ENCODE data around the gene ZNF175. TPM values are rescaled to one million over a fixed set of nuclear protein-coding genes. Genes with fewer than 3 reads are reported as not detected.

Gene ZNF175
- total RNA-seq, 1 experiment from 2014 or later = 9.3 TPM

Other genes starting within 250 kb of the ZNF175 start
- gene VSIG10L, start 229.1 kb upstream of the ZNF175 start, total RNA-seq (2021; ENCODE audit: unreplicated experiment) = 4.6 TPM
- 140 TPM for gene ETFB, start 204.9 kb upstream of the ZNF175 start, total RNA-seq (2021; ENCODE audit: unreplicated experiment)
- 1.8 TPM for gene CLDND2, start 202.3 kb upstream of the ZNF175 start, total RNA-seq (2021; ENCODE audit: unreplicated experiment)
- not detected for gene NKG7, start 198.6 kb upstream of the ZNF175 start, total RNA-seq (2021; ENCODE audit: unreplicated experiment)
- gene LIM2, start 183.3 kb upstream of the ZNF175 start, total RNA-seq (2021; ENCODE audit: unreplicated experiment) = not detected
- gene C19orf84, start 180.7 kb upstream of the ZNF175 start, total RNA-seq (2021; ENCODE audit: unreplicated experiment) = not detected
- gene SIGLEC10, start 153.6 kb upstream of the ZNF175 start, total RNA-seq (2021; ENCODE audit: unreplicated experiment) = not detected
- gene SIGLEC8, start 112.8 kb upstream of the ZNF175 start, total RNA-seq (2021; ENCODE audit: unreplicated experiment) = not detected
- gene CEACAM18, start 92.7 kb upstream of the ZNF175 start, total RNA-seq (2021; ENCODE audit: unreplicated experiment) = not detected
- gene SIGLEC12, start 69.5 kb upstream of the ZNF175 start, total RNA-seq (2021; ENCODE audit: unreplicated experiment) = not detected
- gene SIGLEC6, start 39.6 kb upstream of the ZNF175 start, total RNA-seq (2021; ENCODE audit: unreplicated experiment) = not detected
- not detected for gene SIGLEC5, start 59.1 kb downstream of the ZNF175 start, total RNA-seq (2021; ENCODE audit: unreplicated experiment)
- gene SIGLEC14, start 75.5 kb downstream of the ZNF175 start, total RNA-seq (2021; ENCODE audit: unreplicated experiment) = not detected
- gene SPACA6, start 122.0 kb downstream of the ZNF175 start, total RNA-seq (2021; ENCODE audit: unreplicated experiment) = 13.9 TPM
- gene HAS1, start 152.7 kb downstream of the ZNF175 start, total RNA-seq (2021; ENCODE audit: unreplicated experiment) = not detected
- not detected for gene FPR1, start 180.6 kb downstream of the ZNF175 start, total RNA-seq (2021; ENCODE audit: unreplicated experiment)
- not detected for gene FPR2, start 189.9 kb downstream of the ZNF175 start, total RNA-seq (2021; ENCODE audit: unreplicated experiment)
- gene FPR3, start 223.9 kb downstream of the ZNF175 start, total RNA-seq (2021; ENCODE audit: unreplicated experiment) = not detected

Data from HCT116 (cell line).